ENCODE measurements around the gene CHCHD2. TPM values are rescaled to one million over a fixed set of nuclear protein-coding genes. Genes with fewer than 3 reads are reported as not detected.

The CHCHD2 gene
- polyA plus RNA-seq, 3 donors: 241 to 500 (median 412) TPM

DNA sequence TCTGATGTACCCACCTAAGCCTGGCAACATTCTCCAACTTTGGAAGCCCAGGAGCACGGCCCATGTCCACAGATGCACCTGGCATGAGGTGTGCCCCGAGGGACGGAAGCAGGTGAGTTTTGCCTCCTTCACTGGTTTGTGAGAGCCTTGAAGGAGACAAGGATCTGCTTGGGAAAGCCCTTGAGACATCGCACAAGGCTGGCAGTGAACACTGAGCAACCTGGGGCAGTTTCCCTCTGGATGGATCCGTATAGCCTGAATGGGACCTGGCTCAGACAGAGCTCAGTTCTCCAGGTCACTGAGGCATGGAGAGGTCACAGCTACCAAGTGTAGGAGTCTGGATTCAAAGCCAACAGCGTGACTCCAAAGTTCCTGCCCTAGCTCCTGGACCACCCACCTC lies 18.7 kb upstream of the CHCHD2 start:
- H3K79me2 ChIP-seq (ENCODE audit: insufficient read depth, low read length): no peaks in the 10 kb centered on the region
- no peak overlapping the region for H3K27ac ChIP-seq (ENCODE audit: low read depth in 1 of 2, low read length in 2 of 2)
- intact Hi-C loops (cut with micrococcal nuclease): no loop called here
- H3K36me3 ChIP-seq (replicated peaks in 1 of 2; ENCODE audit: control insufficient read depth in 1 of 2, insufficient read depth in 2 of 2, low read length in 2 of 2): no peaks in the 10 kb centered on the region
- no peak overlapping the region for H3K4me3 ChIP-seq (replicated peaks in 1 of 3; ENCODE audit: low read depth in 2 of 3, low read length in 3 of 3)
- no peaks in the 10 kb centered on the region for H3K9me3 ChIP-seq (replicated peaks in 1 of 2; ENCODE audit: control insufficient read depth in 1 of 2, insufficient read depth in 1 of 2, low read length in 2 of 2)
- H3K9ac ChIP-seq (ENCODE audit: insufficient read depth, low read length, poor library complexity, severe bottlenecking): no peak overlapping the region
- H3K36me3 Mint-ChIP-seq: no peaks in the 10 kb centered on the region
- TF ChIP-seq, protein P1, sequence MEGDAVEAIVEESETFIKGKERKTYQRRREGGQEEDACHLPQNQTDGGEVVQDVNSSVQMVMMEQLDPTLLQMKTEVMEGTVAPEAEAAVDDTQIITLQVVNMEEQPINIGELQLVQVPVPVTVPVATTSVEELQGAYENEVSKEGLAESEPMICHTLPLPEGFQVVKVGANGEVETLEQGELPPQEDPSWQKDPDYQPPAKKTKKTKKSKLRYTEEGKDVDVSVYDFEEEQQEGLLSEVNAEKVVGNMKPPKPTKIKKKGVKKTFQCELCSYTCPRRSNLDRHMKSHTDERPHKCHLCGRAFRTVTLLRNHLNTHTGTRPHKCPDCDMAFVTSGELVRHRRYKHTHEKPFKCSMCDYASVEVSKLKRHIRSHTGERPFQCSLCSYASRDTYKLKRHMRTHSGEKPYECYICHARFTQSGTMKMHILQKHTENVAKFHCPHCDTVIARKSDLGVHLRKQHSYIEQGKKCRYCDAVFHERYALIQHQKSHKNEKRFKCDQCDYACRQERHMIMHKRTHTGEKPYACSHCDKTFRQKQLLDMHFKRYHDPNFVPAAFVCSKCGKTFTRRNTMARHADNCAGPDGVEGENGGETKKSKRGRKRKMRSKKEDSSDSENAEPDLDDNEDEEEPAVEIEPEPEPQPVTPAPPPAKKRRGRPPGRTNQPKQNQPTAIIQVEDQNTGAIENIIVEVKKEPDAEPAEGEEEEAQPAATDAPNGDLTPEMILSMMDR (IDR thresholded peaks at IDR 0.05): no peak
- DNase-seq: no peak
- H4K20me1 ChIP-seq (ENCODE audit: insufficient read depth, low read length): no peaks in the 10 kb centered on the region
- H3K9me3 Mint-ChIP-seq: peaks cover 0 to 23% (median 17%) of the 10 kb centered on the region in 7 donors
- no peaks in the 10 kb centered on the region for H3K27me3 ChIP-seq (ENCODE audit: control insufficient read depth in 2 of 2, insufficient read depth in 2 of 2, low read length in 2 of 2)
- H2AFZ ChIP-seq (ENCODE audit: insufficient read depth, low read depth, low read length, poor library complexity, severe bottlenecking): no peak overlapping the region
- no peaks in the 10 kb centered on the region for H3K4me1 Mint-ChIP-seq
- H3K4me3 Mint-ChIP-seq: no peak overlapping the region
- no peak overlapping the region for H3K27ac Mint-ChIP-seq
- no peak overlapping the region for H3K4me2 ChIP-seq (replicated peaks; ENCODE audit: extremely low read depth, low read length, poor library complexity, severe bottlenecking)
- peaks cover 0 to 3% (median 2%) of the 10 kb centered on the region in 3 donors for H3K27me3 Mint-ChIP-seq (ENCODE audit: low read depth in 3 of 3)
- H3K4me1 ChIP-seq (ENCODE audit: control insufficient read depth in 1 of 2, insufficient read depth in 2 of 2, low read length in 2 of 2): no peaks in the 10 kb centered on the region
- 97% methylated on average over 5 of the region's 6 CpGs for WGBS (ENCODE audit: insufficient coverage)

DNA sequence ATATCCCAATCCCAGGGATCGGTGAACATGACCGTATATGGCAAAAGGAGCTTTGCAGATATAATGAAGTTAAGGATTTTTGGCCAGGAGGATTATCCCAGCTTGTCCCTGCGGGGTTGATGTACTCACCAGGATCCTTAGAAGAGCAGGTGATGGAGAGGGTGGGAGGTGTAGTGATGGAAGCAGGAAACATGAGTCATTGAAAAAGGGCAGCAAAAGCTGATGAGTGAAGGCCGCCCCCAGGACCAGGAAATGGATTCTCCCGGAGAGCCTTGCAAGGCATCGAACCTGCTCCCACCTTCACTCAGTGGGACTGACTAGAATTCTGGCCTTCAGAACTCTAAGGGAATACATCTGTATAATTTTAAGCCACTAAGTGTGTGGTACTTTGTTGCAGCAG lies 15.2 kb upstream of the CHCHD2 start:
- Mint-ChIP-seq H3K9me3 (peaks cover 0 to 27% (median 17%) of the 10 kb centered on the region in 7 donors), H3K27me3 (ENCODE audit: low read depth in 3 of 3) (peaks cover 9 to 18% (median 17%) of the 10 kb centered on the region in 3 donors), H3K27ac (no peak overlapping the region), H3K4me3 (no peak overlapping the region), H3K4me1 (no peaks in the 10 kb centered on the region), H3K36me3 (no peaks in the 10 kb centered on the region)
- intact Hi-C loops (cut with micrococcal nuclease): no loop called here
- H3K36me3 ChIP-seq (replicated peaks in 1 of 2; ENCODE audit: control insufficient read depth in 1 of 2, insufficient read depth in 2 of 2, low read length in 2 of 2): no peaks in the 10 kb centered on the region
- H3K4me1 ChIP-seq (ENCODE audit: control insufficient read depth in 1 of 2, insufficient read depth in 2 of 2, low read length in 2 of 2): no peaks in the 10 kb centered on the region
- DNase-seq: no peak
- H3K4me3 ChIP-seq (replicated peaks in 1 of 3; ENCODE audit: low read depth in 2 of 3, low read length in 3 of 3): no peak overlapping the region
- 100% methylated on average over 3 of the region's 6 CpGs for whole genome bisulfite sequencing (ENCODE audit: insufficient coverage)
- peaks cover 1 to 8% of the 10 kb centered on the region in 2 donors for H3K9me3 ChIP-seq (replicated peaks in 1 of 2; ENCODE audit: control insufficient read depth in 1 of 2, insufficient read depth in 1 of 2, low read length in 2 of 2)
- no peaks in the 10 kb centered on the region for H3K79me2 ChIP-seq (ENCODE audit: insufficient read depth, low read length)
- TF ChIP-seq, protein P1 (IDR thresholded peaks at IDR 0.05): no peak
- H3K27ac ChIP-seq (ENCODE audit: low read depth in 1 of 2, low read length in 2 of 2): no peak overlapping the region
- no peak overlapping the region for H3K4me2 ChIP-seq (replicated peaks; ENCODE audit: extremely low read depth, low read length, poor library complexity, severe bottlenecking)
- no peak overlapping the region for H2AFZ ChIP-seq (ENCODE audit: insufficient read depth, low read depth, low read length, poor library complexity, severe bottlenecking)
- H3K27me3 ChIP-seq (ENCODE audit: control insufficient read depth in 2 of 2, insufficient read depth in 2 of 2, low read length in 2 of 2): peaks cover 0 to 15% of the 10 kb centered on the region in 2 donors
- H3K9ac ChIP-seq (ENCODE audit: insufficient read depth, low read length, poor library complexity, severe bottlenecking): no peak overlapping the region
- H4K20me1 ChIP-seq (ENCODE audit: insufficient read depth, low read length): no peaks in the 10 kb centered on the region

Measured in CD14-positive monocyte (primary cell).